ENCODE measurements around the gene FGF18. TPM values are rescaled to one million over a fixed set of nuclear protein-coding genes. Genes with fewer than 3 reads are reported as not detected.
A peak's percentile ranks its signal among the peaks of the same experiment; 100 is the strongest.

Gene FGF18
- total and polyA plus RNA-seq, 3 donors from 2014 or later, result 0.68 to 1.6 (median 0.79) TPM

GRCh38 chr5:171450423-171451331, 31.2 kb downstream of the FGF18 start:
- intact Hi-C loops (cut with DNase I; ENCODE audit: low total_unique reads), result no loop called here
- WGBS, 2 donors, result 31 to 39% methylated on average over 42 to 85 of the region's 88 CpGs

GRCh38 chr5:171451421-171451820, 32.0 kb downstream of the FGF18 start:
- Histone ChIP-seq H3K9me3 (no peaks in the 10 kb centered on the region), H3K27me3 (no peaks in the 10 kb centered on the region), H3K36me3 (ENCODE audit: low read depth, missing control alignments) (no peaks in the 10 kb centered on the region), H3K27ac (no peak overlapping the region), H3K4me1 (no peaks in the 10 kb centered on the region), H3K4me3 (peak overlapping the region; percentile 49 to 54)
- intact Hi-C loops (cut with DNase I; ENCODE audit: low total_unique reads), result no loop called here
- no peak for DNase-seq
- 69 to 74% methylated on average over 12 to 17 of the region's 17 CpGs for WGBS, 2 donors
- TF ChIP-seq CTCF (IDR thresholded peaks at IDR 0.05), result no peak
- no peak for TF ChIP-seq POLR2A (IDR thresholded peaks at IDR 0.05)

More at GRCh38 chr5:171450423-171451331, 31.2 kb downstream of the FGF18 start:
- H3K4me1 ChIP-seq, result no peaks in the 10 kb centered on the region
- H3K27me3 ChIP-seq, result no peaks in the 10 kb centered on the region
- peak overlapping the region in 1 of 2 donors; percentile 76 for H3K27ac ChIP-seq
- H3K9me3 ChIP-seq, result no peaks in the 10 kb centered on the region
- H3K36me3 ChIP-seq (ENCODE audit: low read depth, missing control alignments), result no peaks in the 10 kb centered on the region
- peak; percentile 29 for DNase-seq
- TF ChIP-seq CTCF (IDR thresholded peaks at IDR 0.05) (no peak), POLR2A (IDR thresholded peaks at IDR 0.05) (no peak)
- peak overlapping the region; percentile 49 to 54 for H3K4me3 ChIP-seq

- Histone ChIP-seq H3K9me3 (no peaks in the 10 kb centered on the region), H3K27ac (no peak overlapping the region), H3K36me3 (ENCODE audit: low read depth, missing control alignments) (no peaks in the 10 kb centered on the region), H3K27me3 (no peaks in the 10 kb centered on the region), H3K4me3 (no peak overlapping the region), H3K4me1 (no peaks in the 10 kb centered on the region)
- whole genome bisulfite sequencing, 2 donors, result 85 to 91% methylated on average over 11 of the region's 11 CpGs
- TF ChIP-seq POLR2A (IDR thresholded peaks at IDR 0.05), result no peak
- no peak for TF ChIP-seq CTCF (IDR thresholded peaks at IDR 0.05)
- DNase-seq, result no peak
- intact Hi-C loops (cut with DNase I; ENCODE audit: low total_unique reads), result no loop called here
Measured at GRCh38 chr5:171453056-171453725, 33.7 kb downstream of the FGF18 start.

GRCh38 chr5:171453988-171454387, 34.5 kb downstream of the FGF18 start:
- H3K36me3 ChIP-seq (ENCODE audit: low read depth, missing control alignments), result no peaks in the 10 kb centered on the region
- no peak overlapping the region for H3K4me3 ChIP-seq
- intact Hi-C loops (cut with DNase I; ENCODE audit: low total_unique reads), result no loop called here
- TF ChIP-seq CTCF (IDR thresholded peaks at IDR 0.05) (no peak), POLR2A (IDR thresholded peaks at IDR 0.05) (no peak)
- 94 to 98% methylated on average over 2 of the region's 2 CpGs for WGBS, 2 donors
- H3K27me3 ChIP-seq, result no peaks in the 10 kb centered on the region
- H3K4me1 ChIP-seq, result no peaks in the 10 kb centered on the region
- no peak for DNase-seq
- no peak overlapping the region for H3K27ac ChIP-seq
- no peaks in the 10 kb centered on the region for H3K9me3 ChIP-seq
